K562 (cell line): ENCODE measurements around the gene KDELR3. TPM values are rescaled to one million over a fixed set of nuclear protein-coding genes. Genes with fewer than 3 reads are reported as not detected.

Source experiments
- BRD9 ChIP-seq: fragments of 450-650 bp; IDR thresholded peaks from 2 replicates; pipeline ENCODE4 v1.6.1; 2018; ENCODE audit warnings: low read depth; ENCODE audit not compliant: partially characterized antibody
- CHD2 ChIP-seq: IDR thresholded peaks from 2 replicates; pipeline ENCODE4 v1.6.1; 2011; ENCODE audit warnings: low read depth, low read length
- CREM ChIP-seq: IDR thresholded peaks from 2 replicates; pipeline ENCODE4 v1.6.1; 2014; ENCODE audit warnings: antibody characterized with exemption, low read depth
- KAT8 ChIP-seq: fragments of 450-650 bp; IDR thresholded peaks from 2 replicates; pipeline ENCODE4 v1.6.1; 2016; ENCODE audit warnings: low read depth, mild to moderate bottlenecking
- KDM4B ChIP-seq, 2 experiments: fragments of 450-650 bp in 1 of 2; sonication (generic) in 1 of 2; IDR thresholded peaks; 2 replicates each; pipeline ENCODE4 v1.6.1; 2016 to 2017; ENCODE audit warnings: borderline replicate concordance in 2 of 2, antibody characterized with exemption in 1 of 2, low read depth in 1 of 2, mild to moderate bottlenecking in 1 of 2
- MTA2 ChIP-seq: fragments of 450-650 bp; IDR thresholded peaks from 2 replicates; pipeline ENCODE4 v1.6.1; 2016; ENCODE audit warnings: low read depth
- NBN ChIP-seq: fragments of 450-650 bp; IDR thresholded peaks from 2 replicates; pipeline ENCODE4 v1.6.1; 2016; ENCODE audit warnings: low read depth, mild to moderate bottlenecking
- NCOA4 ChIP-seq: fragments of 450-650 bp; IDR thresholded peaks from 2 replicates; pipeline ENCODE4 v1.6.1; 2018; ENCODE audit warnings: mild to moderate bottlenecking; ENCODE audit not compliant: partially characterized antibody
- PCBP2 ChIP-seq: fragments of 200-400 bp; formaldehyde crosslinking; IDR thresholded peaks from 2 replicates; pipeline ENCODE4 v1.6.1; 2018; ENCODE audit warnings: low read length, low read depth, mild to moderate bottlenecking, moderate library complexity; ENCODE audit not compliant: poor library complexity, severe bottlenecking
- SRF ChIP-seq, 2 experiments: fragments of 250-450, 450-650 bp in 1 of 2; sonication (Bioruptor Pico) in 1 of 2; sonication (generic) in 1 of 2; formaldehyde crosslinking; IDR thresholded peaks; 2 replicates each; pipeline versions ENCODE4 v1.5.0 to v1.5.1; 2020 to 2022; ENCODE audit warnings: mild to moderate bottlenecking in 1 of 2, missing genetic modification reagents in 1 of 2
- SRSF1 ChIP-seq: fragments of 200-400 bp; formaldehyde crosslinking; IDR thresholded peaks from 2 replicates; pipeline ENCODE4 v1.6.1; 2017; ENCODE audit warnings: mild to moderate bottlenecking, low read depth, low read length, moderate library complexity
- ZNF146 ChIP-seq: IDR thresholded peaks from one replicate; pipeline ENCODE4 v1.6.1; 2018; ENCODE audit warnings: missing compliant biosample characterization; ENCODE audit not compliant: unreplicated experiment
- ZNF165 ChIP-seq: fragments of 250-450 bp; sonication (Bioruptor Pico); IDR thresholded peaks from 2 replicates; pipeline ENCODE4 v1.4.0; 2020; ENCODE audit warnings: borderline replicate concordance
- ZNF57 ChIP-seq: fragments of 450-650 bp; formaldehyde crosslinking; IDR thresholded peaks from 2 replicates; pipeline ENCODE4 v1.4.0; 2020; ENCODE audit warnings: mild to moderate bottlenecking, moderate library complexity
- ZNF696 ChIP-seq: fragments of 250-450 bp; sonication (Bioruptor Pico); conservative IDR thresholded peaks from 2 replicates; pipeline ENCODE4 v1.4.0; 2020; ENCODE audit warnings: mild to moderate bottlenecking, moderate library complexity
- polyA plus RNA-seq, 8 experiments: library from polyadenylated mRNA; depleted of rRNA in 4 of 8; stranded (reverse) in 5 of 8; unstranded in 3 of 8; fragments of >200 nt; fragmentation: Nextera tagmentation in 2 of 8; fragmentation: Illumina TruSeq in 1 of 8; extraction: Ambion mirVana in 2 of 8; extraction: Trizol in 1 of 8; gene quantifications; 2 replicates each; pipeline versions ENCODE4 v1.2.1 to v1.2.3, GENCODE V29; 2011 to 2014; ENCODE audit warnings: inconsistent platforms in 1 of 8, missing spikeins in 1 of 8
- total RNA-seq, 7 experiments: library from RNA; depleted of rRNA in 6 of 7; stranded (reverse); fragments of >200 nt in 6 of 7; fragmentation: Illumina TruSeq in 2 of 7; extraction: Trizol in 2 of 7; gene quantifications; 2 replicates each; pipeline versions ENCODE4 v1.2.1 to v1.2.3, GENCODE V29; 2011 to 2021; ENCODE audit warnings: low replicate concordance in 1 of 7
- TF ChIP-seq, protein P1 (sequence below): fragments of 250-450 bp; sonication (Bioruptor Pico); IDR thresholded peaks from 2 replicates; pipeline ENCODE4 v1.8.0; 2021; ENCODE audit warnings: borderline replicate concordance, mild to moderate bottlenecking, moderate library complexity; ENCODE audit not compliant: poor library complexity, severe bottlenecking
- TF ChIP-seq, protein P2 (sequence below): conservative IDR thresholded peaks from 2 replicates; pipeline ENCODE4 v1.6.1; 2011; ENCODE audit warnings: low read depth, mild to moderate bottlenecking, low read length; ENCODE audit not compliant: control insufficient read depth
- TF ChIP-seq, protein P3 (sequence below), 2 experiments: fragments of 450-650 bp; formaldehyde crosslinking in 1 of 2; IDR thresholded peaks; 2 replicates each; pipeline versions ENCODE4 v1.4.0 to v1.6.1; 2014 to 2020; ENCODE audit warnings: mild to moderate bottlenecking in 2 of 2, borderline replicate concordance in 1 of 2, low read depth in 1 of 2

The KDELR3 gene
- total and polyA plus RNA-seq, 9 of the 15 experiments (the other 6 are each of a cell fraction or from before 2014, with no cell fraction given), result 7.1 to 44.8 (median 9.6) TPM

DNA sequence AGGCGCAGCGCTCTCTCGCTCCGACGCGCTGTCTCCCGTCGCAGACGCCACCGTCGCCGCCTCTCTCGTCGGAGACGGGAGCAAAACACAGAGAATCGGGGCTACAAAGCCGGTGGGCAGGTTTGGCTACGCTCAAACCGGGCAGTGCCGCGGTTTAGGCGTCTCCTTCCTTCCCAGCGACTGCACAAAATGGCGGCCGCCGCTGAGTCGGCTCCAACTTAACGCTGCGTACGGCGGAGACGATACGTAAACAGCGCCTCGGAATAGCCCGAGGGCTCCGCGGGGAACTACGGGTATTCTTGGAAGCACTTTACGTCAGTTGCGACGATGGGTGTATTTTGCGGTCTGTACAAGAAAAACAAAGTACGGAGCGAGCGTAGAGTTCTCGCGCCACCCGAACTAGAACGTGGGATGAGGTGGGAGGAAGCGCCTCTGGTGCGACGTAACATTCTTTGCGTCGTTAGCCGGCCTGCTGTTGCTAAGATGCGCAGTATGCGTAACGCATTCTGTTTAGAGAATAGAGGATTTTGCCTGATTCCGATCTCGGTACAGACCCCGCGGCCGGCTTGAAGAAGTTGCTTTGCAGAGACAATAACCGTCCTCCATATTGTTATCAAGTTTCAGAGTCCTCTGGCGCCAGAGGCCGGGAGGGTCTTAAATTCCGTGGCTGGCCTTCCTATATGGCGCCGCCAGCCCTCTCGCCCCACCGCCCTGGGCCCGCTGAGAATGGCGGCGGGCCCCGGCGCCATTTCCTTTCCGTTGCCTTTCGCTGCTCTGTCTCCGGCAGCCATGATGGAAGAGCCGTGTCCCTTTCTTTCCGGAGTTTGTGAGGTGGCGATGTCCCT, 38.4 kb downstream of the KDELR3 start, which contains the start of gene DDX17 (continued):
- TF ChIP-seq, protein P1, sequence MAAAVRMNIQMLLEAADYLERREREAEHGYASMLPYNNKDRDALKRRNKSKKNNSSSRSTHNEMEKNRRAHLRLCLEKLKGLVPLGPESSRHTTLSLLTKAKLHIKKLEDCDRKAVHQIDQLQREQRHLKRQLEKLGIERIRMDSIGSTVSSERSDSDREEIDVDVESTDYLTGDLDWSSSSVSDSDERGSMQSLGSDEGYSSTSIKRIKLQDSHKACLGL (CRISPR knock-in tag), result no peak
- TF ChIP-seq, protein P2, sequence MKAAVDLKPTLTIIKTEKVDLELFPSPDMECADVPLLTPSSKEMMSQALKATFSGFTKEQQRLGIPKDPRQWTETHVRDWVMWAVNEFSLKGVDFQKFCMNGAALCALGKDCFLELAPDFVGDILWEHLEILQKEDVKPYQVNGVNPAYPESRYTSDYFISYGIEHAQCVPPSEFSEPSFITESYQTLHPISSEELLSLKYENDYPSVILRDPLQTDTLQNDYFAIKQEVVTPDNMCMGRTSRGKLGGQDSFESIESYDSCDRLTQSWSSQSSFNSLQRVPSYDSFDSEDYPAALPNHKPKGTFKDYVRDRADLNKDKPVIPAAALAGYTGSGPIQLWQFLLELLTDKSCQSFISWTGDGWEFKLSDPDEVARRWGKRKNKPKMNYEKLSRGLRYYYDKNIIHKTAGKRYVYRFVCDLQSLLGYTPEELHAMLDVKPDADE, result 0 out of 2 replicates have a peak, but pooled peaks have one; percentile 33
- TF ChIP-seq BRD9, result peak; percentile 96
- no peak; the same call in 1 of the 2 replicates for TF ChIP-seq CHD2
- peak; percentile 70 for TF ChIP-seq CREM
- TF ChIP-seq SRSF1, result peak; percentile 98
- TF ChIP-seq PCBP2, result no peak
- TF ChIP-seq ZNF165 (CRISPR knock-in tag), result no peak
- TF ChIP-seq MTA2, result no peak
- no peak for TF ChIP-seq KDM4B (IDR thresholded peaks at IDR 0.05; ENCODE audit: borderline replicate concordance in 2 of 2, low read depth in 1 of 2)
- no peak; a peak in 1 of 4 replicates for TF ChIP-seq SRF (CRISPR knock-in tag; IDR thresholded peaks at IDR 0.05)
- TF ChIP-seq ZNF57 (CRISPR knock-in tag), result no peak
- TF ChIP-seq NBN, result no peak
- TF ChIP-seq, protein P3, sequence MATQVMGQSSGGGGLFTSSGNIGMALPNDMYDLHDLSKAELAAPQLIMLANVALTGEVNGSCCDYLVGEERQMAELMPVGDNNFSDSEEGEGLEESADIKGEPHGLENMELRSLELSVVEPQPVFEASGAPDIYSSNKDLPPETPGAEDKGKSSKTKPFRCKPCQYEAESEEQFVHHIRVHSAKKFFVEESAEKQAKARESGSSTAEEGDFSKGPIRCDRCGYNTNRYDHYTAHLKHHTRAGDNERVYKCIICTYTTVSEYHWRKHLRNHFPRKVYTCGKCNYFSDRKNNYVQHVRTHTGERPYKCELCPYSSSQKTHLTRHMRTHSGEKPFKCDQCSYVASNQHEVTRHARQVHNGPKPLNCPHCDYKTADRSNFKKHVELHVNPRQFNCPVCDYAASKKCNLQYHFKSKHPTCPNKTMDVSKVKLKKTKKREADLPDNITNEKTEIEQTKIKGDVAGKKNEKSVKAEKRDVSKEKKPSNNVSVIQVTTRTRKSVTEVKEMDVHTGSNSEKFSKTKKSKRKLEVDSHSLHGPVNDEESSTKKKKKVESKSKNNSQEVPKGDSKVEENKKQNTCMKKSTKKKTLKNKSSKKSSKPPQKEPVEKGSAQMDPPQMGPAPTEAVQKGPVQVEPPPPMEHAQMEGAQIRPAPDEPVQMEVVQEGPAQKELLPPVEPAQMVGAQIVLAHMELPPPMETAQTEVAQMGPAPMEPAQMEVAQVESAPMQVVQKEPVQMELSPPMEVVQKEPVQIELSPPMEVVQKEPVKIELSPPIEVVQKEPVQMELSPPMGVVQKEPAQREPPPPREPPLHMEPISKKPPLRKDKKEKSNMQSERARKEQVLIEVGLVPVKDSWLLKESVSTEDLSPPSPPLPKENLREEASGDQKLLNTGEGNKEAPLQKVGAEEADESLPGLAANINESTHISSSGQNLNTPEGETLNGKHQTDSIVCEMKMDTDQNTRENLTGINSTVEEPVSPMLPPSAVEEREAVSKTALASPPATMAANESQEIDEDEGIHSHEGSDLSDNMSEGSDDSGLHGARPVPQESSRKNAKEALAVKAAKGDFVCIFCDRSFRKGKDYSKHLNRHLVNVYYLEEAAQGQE (IDR thresholded peaks at IDR 0.05; ENCODE audit: borderline replicate concordance), result no peak
- TF ChIP-seq, protein P3 (CRISPR knock-in tag; IDR thresholded peaks at IDR 0.05; ENCODE audit: low read depth), result no peak
- TF ChIP-seq KAT8, result peak; percentile 84
- TF ChIP-seq NCOA4, result no peak
- no peak for TF ChIP-seq ZNF696 (CRISPR knock-in tag)
- TF ChIP-seq ZNF146 (CRISPR knock-in tag), result no peak
